ENCODE results near the gene PPP1R12C.
"Not testable (repeated sequence)": the region's sequence is repeated elsewhere in the genome, so short reads cannot be mapped to it uniquely, and the experiment has no call there.

Gene PPP1R12C

DNA sequence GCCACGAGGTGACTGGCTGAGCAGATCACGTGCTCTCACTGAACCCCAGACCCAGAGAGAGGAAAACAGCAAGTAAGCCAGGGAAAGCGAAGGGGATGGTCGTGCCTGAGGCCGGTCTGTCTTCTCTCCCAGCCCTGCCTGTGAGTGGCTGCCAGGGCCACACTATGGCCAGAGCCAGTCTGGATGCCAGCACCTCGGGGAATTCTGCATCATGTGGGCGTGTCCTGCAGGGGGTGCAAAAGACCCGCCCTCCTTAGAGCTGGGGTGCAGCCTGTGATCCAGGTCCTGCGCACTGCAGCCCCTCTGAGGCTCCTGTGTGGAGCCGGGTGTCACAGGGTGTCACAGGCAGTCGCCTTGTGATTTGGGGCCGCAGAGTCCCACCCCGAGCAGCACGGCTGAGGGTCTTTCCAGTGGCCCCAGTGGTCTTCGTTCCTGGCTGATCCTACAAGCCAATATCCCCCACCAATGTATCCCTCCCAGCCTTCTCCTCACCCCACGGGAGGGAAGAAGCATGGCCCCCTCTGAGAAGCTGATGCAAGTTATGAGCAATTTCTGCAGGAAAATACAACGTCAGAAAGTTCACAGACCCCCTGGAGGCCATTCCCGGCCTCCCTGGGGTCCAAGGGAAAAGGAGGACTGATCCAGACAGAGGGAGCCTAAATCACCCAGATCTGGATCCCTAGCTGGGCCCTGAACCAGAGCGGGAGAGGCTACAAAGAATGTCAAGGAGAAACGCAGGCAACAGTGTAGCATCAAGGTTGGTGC, 7.7 kb downstream of the PPP1R12C start:
- no peak for DNase-seq

GRCh38 chr19:55107252-55107651, 10.2 kb downstream of the PPP1R12C start:
- not testable (repeated sequence) for DNase-seq

GRCh38 chr19:55106591-55106990, 10.8 kb downstream of the PPP1R12C start:
- DNase-seq = no peak

DNA sequence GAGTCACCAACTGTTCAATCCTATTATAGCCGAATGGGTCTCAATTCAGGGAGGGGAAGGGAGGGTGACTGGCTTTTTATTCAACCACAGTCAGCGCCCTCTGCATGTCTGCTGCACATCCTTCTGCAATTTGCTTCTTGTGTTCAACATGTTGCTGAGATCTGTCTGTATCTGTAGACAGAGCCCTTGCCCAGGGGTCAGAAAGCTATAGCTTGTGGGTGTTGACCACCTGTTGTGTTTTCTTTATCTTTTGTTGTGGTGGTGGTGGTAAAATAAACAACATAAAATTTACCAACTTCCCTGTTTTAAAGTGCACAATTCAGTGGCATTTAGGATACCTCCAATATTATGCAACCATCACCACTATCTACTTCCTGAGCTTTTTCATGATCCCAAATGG, 12.2 kb downstream of the PPP1R12C start:
- no peak for DNase-seq

- DNase-seq = no peak
These were observed 14.2 kb downstream of the PPP1R12C start for GRCh38 chr19:55103190-55103589.

- no peak for DNase-seq
These were observed 16.2 kb downstream of the PPP1R12C start for GRCh38 chr19:55101261-55101660.

DNA sequence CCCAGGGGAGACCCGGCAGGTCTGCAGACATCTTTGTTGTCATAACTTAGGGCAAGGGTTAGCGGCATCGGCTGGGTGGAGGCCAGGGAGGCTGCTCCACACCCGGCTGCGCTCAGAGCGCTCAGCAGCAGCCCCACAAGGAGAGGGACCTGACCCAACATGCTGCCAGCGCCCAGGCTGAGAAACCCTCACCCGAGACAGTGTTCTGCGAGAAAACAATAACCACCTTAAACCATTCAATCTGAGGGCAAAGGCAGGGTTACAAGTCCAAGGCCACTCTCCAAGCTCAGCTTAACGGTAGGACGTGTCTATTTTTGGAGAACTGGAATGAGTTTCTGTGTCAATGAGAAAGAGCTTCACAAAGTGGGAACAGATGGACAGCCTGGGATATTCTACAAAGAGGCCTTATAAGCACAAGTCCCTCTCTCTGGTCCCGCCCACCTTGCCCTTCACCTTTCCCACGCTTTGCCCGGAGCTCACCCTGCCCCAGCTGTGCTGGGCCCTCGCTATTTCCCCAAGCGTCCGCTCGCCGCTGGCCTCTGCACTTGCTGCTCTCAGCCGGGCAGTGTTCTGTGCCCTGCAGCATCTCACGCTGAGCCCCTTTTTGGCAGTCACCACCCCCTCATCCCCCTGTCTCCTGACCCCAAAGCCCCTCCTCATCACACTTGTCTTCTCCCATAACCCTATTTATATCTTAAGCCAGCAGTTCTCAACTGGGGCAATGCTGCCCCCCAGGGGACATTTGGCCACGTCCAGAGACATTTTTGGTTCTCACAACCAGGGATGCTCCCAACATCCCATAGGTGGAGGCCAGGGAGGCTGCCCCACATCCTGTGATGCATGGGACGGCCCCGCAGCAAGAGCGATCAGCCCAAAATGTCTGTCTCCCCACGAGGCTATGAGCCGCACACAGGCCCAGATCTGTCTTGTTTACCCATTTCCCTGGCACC, 17.6 kb downstream of the PPP1R12C start:
- no peak for DNase-seq

GRCh38 chr19:55098716-55099556, 18.5 kb downstream of the PPP1R12C start:
- no peak for DNase-seq

DNA sequence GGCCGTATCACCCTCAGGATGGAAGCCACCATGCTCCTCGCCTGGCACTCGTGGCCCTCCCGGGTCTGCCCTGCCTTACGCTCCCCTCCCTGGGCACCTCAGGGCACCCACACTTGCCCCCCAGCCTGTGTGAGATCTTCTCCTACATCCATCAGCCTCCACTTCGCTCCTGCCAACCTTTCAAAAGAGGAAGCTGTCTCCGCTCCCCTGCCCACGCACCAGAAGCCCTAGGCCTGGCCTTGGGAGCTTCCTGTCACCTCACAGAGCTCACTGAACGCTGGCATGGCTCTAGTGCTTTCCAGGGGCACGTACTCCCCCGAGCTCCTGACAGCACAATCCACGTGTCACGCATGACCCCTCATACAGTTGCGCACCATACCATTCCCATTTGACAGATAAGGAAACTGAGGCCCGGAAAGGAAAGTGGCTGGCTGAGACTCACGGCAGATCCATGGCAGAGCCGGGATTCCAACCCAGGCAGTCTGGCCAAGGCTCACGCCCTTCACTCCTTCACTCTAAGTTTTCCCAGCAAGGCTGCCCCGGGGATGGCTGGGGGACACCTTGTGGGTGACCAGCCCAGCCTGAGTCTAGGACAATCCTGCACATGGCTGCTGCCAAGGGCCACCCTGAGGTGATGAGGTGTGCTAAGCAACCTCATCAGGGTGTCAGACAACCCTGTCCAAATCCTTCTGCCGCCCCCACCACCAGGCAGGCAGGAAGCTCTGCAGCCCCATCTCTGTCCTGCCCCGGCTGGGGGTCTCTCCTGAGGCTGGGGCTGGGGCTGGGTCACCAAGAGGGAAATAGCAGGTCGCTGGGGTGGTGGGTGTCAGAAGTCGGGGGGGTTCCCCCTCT, 19.3 kb downstream of the PPP1R12C start:
- no peak for DNase-seq

GRCh38 chr19:55096061-55096701, 21.3 kb downstream of the PPP1R12C start:
- DNase-seq = no peak

DNA sequence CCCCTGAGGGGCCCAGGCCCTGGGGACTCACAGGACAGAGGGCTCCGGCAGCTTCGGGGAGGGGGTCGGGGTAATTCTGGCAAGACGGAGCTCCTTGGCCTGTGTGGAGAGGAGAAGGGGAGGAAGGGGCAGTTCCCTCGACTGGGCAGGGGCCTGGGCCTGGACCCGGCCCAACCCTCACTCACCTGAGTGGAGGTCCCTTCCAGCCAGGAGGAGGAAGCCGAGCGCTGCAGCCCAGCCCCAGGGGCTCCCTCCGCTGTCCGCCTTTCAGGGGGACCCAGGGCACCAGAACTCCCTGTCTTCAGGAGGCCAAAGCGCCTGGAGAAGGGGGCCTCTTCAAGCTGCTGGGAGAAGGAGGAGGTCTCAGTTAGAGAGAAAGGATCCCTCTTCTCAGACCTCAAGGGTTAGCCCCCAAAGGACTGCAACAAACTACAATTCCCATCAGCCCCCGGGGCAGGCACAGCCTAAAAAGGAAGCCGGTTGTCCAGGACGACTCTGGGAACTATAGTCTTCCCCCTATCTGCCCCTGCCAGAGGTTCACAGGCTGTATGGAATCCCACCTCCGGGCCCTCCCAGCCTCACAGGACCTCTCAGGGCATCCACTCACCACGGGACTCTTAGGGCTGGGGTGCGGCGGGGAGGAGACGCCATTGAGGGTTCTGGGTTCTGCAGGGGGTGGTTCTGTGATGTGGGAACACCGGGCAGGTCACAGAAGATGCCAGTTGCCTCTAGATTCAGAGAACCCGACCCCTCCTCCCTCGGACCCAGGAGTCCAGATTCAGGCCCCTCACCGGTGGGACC, 22.0 kb downstream of the PPP1R12C start:
- no peak for DNase-seq

- no peak for DNase-seq
These were observed 22.8 kb downstream of the PPP1R12C start for GRCh38 chr19:55094456-55095259.

DNA sequence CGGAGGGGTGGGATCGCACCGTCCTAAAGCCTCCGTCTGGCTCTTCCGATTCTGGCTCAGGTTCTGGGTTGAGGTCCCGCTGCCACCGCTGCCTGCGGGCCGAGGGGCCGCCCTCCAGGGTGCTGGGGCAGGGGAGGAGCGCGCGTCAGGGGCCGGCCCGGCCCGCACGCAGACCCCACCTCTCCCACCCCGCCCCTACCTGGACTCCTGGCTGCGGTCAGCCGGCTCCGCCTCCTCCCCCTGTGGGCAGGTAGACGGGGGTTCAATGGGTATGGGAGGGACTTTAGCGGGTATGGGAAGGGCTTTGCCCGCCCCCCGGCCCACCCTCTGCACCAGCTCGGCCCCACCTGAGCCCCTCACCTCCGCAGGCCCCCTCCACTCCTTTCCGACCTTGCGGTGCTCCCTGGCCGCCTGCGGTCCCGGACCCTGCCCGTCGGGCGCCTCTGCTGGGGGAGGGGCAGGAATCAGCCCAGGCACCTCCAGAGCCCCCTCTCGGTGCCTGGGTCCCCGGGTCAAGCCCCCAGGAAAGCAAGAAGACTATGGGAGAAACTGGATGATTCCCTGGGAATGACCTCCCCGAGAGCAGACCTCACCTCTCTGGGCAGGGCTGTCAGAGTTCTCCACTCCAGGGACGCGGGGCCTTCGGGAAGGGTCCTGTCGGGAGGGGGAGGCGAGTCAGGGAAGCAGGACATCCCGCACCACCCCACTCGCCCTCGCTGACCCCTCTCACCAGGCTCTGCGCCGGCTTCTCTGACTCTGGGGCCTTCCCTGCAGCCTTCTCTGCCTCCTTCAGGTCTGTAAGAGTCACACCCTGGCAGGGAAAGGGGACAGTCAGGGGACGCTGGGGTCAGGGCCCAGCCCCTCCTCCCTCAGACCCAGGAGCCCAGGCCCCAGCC, 24.8 kb downstream of the PPP1R12C start:
- no peak for DNase-seq

DNA sequence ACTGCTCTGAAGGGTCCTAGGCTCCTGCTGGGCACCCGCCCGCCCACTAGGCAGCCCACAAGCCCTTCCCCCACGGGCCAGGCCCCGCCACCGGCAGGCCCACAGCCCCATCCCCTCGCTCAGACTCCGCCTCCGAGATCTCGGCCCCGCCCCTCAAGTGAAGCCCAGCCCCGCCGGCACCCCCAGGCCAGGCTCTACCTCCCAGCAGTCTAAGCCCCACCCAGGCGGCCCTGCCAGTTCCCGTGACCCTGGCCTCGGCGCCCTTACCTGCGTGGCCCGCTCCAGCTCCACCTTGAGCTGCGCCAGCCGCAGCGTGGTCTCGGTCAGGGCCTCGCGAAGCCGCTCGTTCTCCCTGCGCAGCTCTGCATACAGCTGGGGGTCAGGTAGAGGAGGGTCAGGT, 25.5 kb downstream of the PPP1R12C start:
- DNase-seq = no peak

- DNase-seq = no peak
These were observed 26.1 kb downstream of the PPP1R12C start for GRCh38 chr19:55091126-55091910.

GRCh38 chr19:55090564-55090963, 26.9 kb downstream of the PPP1R12C start:
- DNase-seq = no peak

- no peak for DNase-seq
These were observed 28.0 kb downstream of the PPP1R12C start for GRCh38 chr19:55089342-55089944.

All from activated CD4-positive, alpha-beta T cell treated with anti-CD3 and anti-CD28 coated beads, Interleukin-2, amount 50 U/mL, for 4 hours (primary cell).